Kidney epithelial cell (primary cell): Measurements from ENCODE around the gene LRRTM2. TPM values are rescaled to one million over a fixed set of nuclear protein-coding genes. Genes with fewer than 3 reads are reported as not detected.

Experiments used
- DNase-seq: peaks from one replicate; pipeline ENCODE4 v3.0.0-alpha.2; 2010; ENCODE audit warnings: low read depth
- H3K27me3 ChIP-seq: 2 replicates; pipeline ENCODE4 v1.6.0; 2011; ENCODE audit warnings: low read length; ENCODE audit not compliant: control insufficient read depth, insufficient read depth
- H3K36me3 ChIP-seq: 2 replicates; pipeline ENCODE4 v1.5.1; 2011; ENCODE audit warnings: low read length; ENCODE audit not compliant: control insufficient read depth, insufficient read depth
- H3K4me3 ChIP-seq: 2 replicates; pipeline ENCODE4 v1.5.1; 2011; ENCODE audit warnings: low read depth, mild to moderate bottlenecking, control low read depth, low read length
- CTCF ChIP-seq: IDR thresholded peaks from 2 replicates; pipeline ENCODE4 v1.5.1; 2011; ENCODE audit warnings: mild to moderate bottlenecking, moderate library complexity, low read length, control low read depth, inconsistent platforms; ENCODE audit not compliant: insufficient read depth, poor library complexity, severe bottlenecking
- total RNA-seq: library from RNA; depleted of rRNA; stranded (reverse); fragments of >200 nt; gene quantifications from 2 replicates; pipeline ENCODE4 v1.2.3, GENCODE V29; 2015

The LRRTM2 gene
- total RNA-seq, 1 donor from 2014 or later = 0.25 TPM

- no peak for DNase-seq
- Histone ChIP-seq H3K4me3 (no peak overlapping the region), H3K36me3 (no peaks in the 10 kb centered on the region), H3K27me3 (no peaks in the 10 kb centered on the region)
- TF ChIP-seq CTCF = no peak
Observed at GRCh38 chr5:138895918-138896317, 20.8 kb upstream of the LRRTM2 start.

GRCh38 chr5:138890644-138891043, 15.5 kb upstream of the LRRTM2 start:
- no peak for DNase-seq
- Histone ChIP-seq H3K4me3 (no peak overlapping the region), H3K36me3 (peaks cover 2% of the 10 kb centered on the region), H3K27me3 (no peaks in the 10 kb centered on the region)
- TF ChIP-seq CTCF = no peak

DNA sequence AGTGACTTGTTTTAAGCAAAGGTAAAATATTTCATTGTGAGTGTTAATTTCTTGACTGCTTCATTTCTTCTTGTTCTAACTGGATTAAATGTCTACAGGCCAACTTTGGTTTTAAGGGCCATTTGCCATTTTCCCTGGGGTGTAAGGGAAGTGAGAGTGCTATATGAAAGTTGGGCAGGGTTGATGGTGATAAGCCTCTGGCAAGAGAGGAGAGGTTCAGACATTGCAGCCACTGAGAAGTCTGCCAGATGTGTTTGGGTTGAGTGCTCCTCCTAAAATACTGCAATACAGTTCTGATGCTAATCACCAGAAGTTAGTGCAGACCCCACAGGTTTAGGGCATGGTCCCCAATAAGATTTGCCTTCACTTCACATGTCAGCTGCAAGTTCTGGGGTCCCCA, 14.9 kb upstream of the LRRTM2 start:
- H3K4me3 ChIP-seq = no peak overlapping the region
- H3K36me3 ChIP-seq = peaks cover 2% of the 10 kb centered on the region
- H3K27me3 ChIP-seq = no peaks in the 10 kb centered on the region
- DNase-seq = no peak
- no peak for TF ChIP-seq CTCF

- TF ChIP-seq CTCF = no peak
- H3K27me3 ChIP-seq = no peaks in the 10 kb centered on the region
- DNase-seq = no peak
- no peak overlapping the region for H3K4me3 ChIP-seq
- peaks cover 2% of the 10 kb centered on the region for H3K36me3 ChIP-seq
Observed at GRCh38 chr5:138884554-138884953, 9.4 kb upstream of the LRRTM2 start.

GRCh38 chr5:138884094-138884493, 9.0 kb upstream of the LRRTM2 start:
- Histone ChIP-seq H3K36me3 (peaks cover 1% of the 10 kb centered on the region), H3K4me3 (no peak overlapping the region), H3K27me3 (no peaks in the 10 kb centered on the region)
- no peak for DNase-seq
- TF ChIP-seq CTCF = no peak

DNA sequence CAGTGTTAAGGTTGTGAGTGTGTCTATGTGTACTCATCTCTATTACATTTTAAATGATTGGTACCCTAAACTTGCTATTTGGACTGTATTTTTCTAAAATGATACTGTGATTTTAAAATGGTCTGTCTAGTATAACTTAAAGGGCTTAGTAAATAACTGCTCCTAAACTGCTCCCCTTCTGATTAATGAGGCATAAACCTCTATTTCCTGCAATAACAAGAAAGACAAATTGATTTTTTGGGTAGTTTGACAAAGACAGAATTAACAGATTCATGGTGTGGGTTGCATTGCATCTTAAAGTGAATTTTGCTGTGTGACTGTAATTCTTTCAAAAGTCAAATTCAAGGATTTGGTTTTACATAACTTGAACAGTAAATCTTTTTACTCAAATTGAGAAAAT, 8.1 kb upstream of the LRRTM2 start:
- DNase-seq = no peak

More for the DNA sequence above, 8.1 kb upstream of the LRRTM2 start:
- no peaks in the 10 kb centered on the region for H3K36me3 ChIP-seq
- H3K4me3 ChIP-seq = no peak overlapping the region
- H3K27me3 ChIP-seq = no peaks in the 10 kb centered on the region
- TF ChIP-seq CTCF = no peak
